Natural killer cell (primary cell): Measurements from ENCODE around the gene CLCNKA. TPM values are rescaled to one million over a fixed set of nuclear protein-coding genes. Genes with fewer than 3 reads are reported as not detected.
"Not testable (repeated sequence)": the region's sequence is repeated elsewhere in the genome, so short reads cannot be mapped to it uniquely, and the experiment has no call there.

ENCODE experiments used
- ATAC-seq, 3 donors: fragments of 150-1000 bp in 2 of 3; fragments of 200-7000 bp in 1 of 3; cut with Tn5 transposase; 1 replicate in 1 of 3; 2 replicates in 2 of 3; pipeline ENCODE4 v1.10.0; 2021; ENCODE audit warnings: mild to moderate bottlenecking in 2 of 3, moderate library complexity in 2 of 3
- DNase-seq, 2 donors: peaks; one replicate each; pipeline versions ENCODE4 v3.0.0 to v3.0.0-alpha.2; 2013 to 2021; ENCODE audit warnings: mixed read lengths in 1 of 2
- H3K27ac ChIP-seq: one replicate; pipeline ENCODE4 v1.5.1; 2013; ENCODE audit warnings: mild to moderate bottlenecking, low read length
- H3K27me3 ChIP-seq: one replicate; pipeline ENCODE4 v1.6.1; 2013; ENCODE audit warnings: low read length; ENCODE audit not compliant: control insufficient read depth, insufficient read depth
- H3K36me3 ChIP-seq: one replicate; pipeline ENCODE4 v1.6.1; 2013; ENCODE audit warnings: low read length; ENCODE audit not compliant: control insufficient read depth, insufficient read depth
- H3K4me1 ChIP-seq: one replicate; pipeline ENCODE4 v1.6.1; 2013; ENCODE audit warnings: low read length; ENCODE audit not compliant: control insufficient read depth, insufficient read depth
- H3K4me3 ChIP-seq: one replicate; pipeline ENCODE4 v1.5.1; 2013; ENCODE audit warnings: low read length
- H3K9me3 ChIP-seq: one replicate; pipeline ENCODE4 v1.6.1; 2013; ENCODE audit warnings: low read length; ENCODE audit not compliant: control insufficient read depth, insufficient read depth
- H3K27ac Mint-ChIP-seq, 2 donors: one replicate each; pipeline ENCODE4 v1.8.0; 2022; ENCODE audit warnings: mild to moderate bottlenecking in 2 of 2, mixed read lengths in 2 of 2, moderate library complexity in 1 of 2
- H3K27me3 Mint-ChIP-seq, 2 donors: one replicate each; pipeline ENCODE4 v1.8.0; 2022; ENCODE audit warnings: low read depth in 2 of 2, mixed read lengths in 2 of 2
- H3K36me3 Mint-ChIP-seq: one replicate; pipeline ENCODE4 v1.8.0; 2022; ENCODE audit warnings: mixed read lengths
- H3K4me1 Mint-ChIP-seq, 2 donors: one replicate each; pipeline ENCODE4 v1.8.0; 2022; ENCODE audit warnings: mixed read lengths in 2 of 2
- H3K4me3 Mint-ChIP-seq: one replicate; pipeline ENCODE4 v1.8.0; 2022; ENCODE audit warnings: mild to moderate bottlenecking, moderate library complexity, mixed read lengths
- H3K9me3 Mint-ChIP-seq, 2 donors: one replicate each; pipeline ENCODE4 v1.8.0; 2022; ENCODE audit warnings: mixed read lengths in 2 of 2
- WGBS: methylation state at CpG from one replicate; pipeline ENCODE4 v1.1.7; 2013; ENCODE audit warnings: missing lambda C conversion rate; ENCODE audit not compliant: insufficient coverage; 5-methylcytosine and 5-hydroxymethylcytosine counted together
- intact Hi-C: fragments of 100-400 bp; cut with micrococcal nuclease; formaldehyde crosslinking; loops from one replicate; pipeline ENCODE4 v1.14.2; 2022
- total RNA-seq, 4 donors: library from RNA; stranded (reverse); fragments of 120-200 nt in 1 of 4; gene quantifications; one replicate each; pipeline versions ENCODE4 v1.2.3 to v1.2.4, GENCODE V29; 2013 to 2022
- TF ChIP-seq, protein P1 (sequence below): fragments of 200-600 bp; IDR thresholded peaks from one replicate; pipeline ENCODE4 v1.8.0; 2022; ENCODE audit warnings: antibody characterized with exemption

The CLCNKA gene
- total RNA-seq, 3 donors from 2014 or later (not counting 1 experiment from before 2014, with no cell fraction given) = 0.16 to 0.33 TPM; not detected in 1

DNA sequence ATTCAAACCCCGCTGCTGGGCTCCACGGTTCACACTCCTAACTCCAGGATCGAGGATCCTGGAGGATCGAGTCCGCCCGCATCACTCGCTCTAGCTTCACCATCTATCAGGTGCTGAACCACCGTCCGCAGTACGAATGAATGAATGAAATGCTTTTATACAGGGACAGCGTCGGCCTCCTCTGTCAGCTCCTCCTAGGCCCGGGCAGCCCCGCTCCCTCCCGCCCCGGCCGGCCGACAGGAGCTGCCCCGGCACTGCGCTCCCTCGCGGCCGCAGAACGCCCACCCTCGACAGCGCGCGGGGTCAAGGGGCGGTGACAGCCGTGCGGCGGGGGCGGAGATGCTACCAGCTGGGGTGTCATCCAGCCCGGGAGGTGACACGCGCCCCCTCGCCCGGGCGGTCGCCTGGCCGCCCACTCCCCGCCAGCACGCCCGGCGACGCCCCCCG lies 46.5 kb upstream of the CLCNKA start:
- peak; percentile 71 to 75 for DNase-seq
- intact Hi-C loops = loop anchor here (5.0 kb wide), 1 partner anchor 128 kb away; the partner anchor contains the start of gene SPEN
- peaks cover 13% of the 10 kb centered on the region for H3K4me1 ChIP-seq
- TF ChIP-seq, protein P1, sequence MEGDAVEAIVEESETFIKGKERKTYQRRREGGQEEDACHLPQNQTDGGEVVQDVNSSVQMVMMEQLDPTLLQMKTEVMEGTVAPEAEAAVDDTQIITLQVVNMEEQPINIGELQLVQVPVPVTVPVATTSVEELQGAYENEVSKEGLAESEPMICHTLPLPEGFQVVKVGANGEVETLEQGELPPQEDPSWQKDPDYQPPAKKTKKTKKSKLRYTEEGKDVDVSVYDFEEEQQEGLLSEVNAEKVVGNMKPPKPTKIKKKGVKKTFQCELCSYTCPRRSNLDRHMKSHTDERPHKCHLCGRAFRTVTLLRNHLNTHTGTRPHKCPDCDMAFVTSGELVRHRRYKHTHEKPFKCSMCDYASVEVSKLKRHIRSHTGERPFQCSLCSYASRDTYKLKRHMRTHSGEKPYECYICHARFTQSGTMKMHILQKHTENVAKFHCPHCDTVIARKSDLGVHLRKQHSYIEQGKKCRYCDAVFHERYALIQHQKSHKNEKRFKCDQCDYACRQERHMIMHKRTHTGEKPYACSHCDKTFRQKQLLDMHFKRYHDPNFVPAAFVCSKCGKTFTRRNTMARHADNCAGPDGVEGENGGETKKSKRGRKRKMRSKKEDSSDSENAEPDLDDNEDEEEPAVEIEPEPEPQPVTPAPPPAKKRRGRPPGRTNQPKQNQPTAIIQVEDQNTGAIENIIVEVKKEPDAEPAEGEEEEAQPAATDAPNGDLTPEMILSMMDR = no peak
- peak overlapping the region; percentile 54 for H3K27ac ChIP-seq
- WGBS = under 1% methylated on average over 47 of the region's 47 CpGs
- peak; percentile 79 to 82 (median 82) for ATAC-seq
- H3K27me3 ChIP-seq = no peaks in the 10 kb centered on the region
- peaks cover 11% of the 10 kb centered on the region for H3K36me3 ChIP-seq
- peaks cover 2 to 4% of the 10 kb centered on the region in 2 donors for H3K9me3 Mint-ChIP-seq
- peak overlapping the region; percentile 95 for H3K4me3 Mint-ChIP-seq
- H3K36me3 Mint-ChIP-seq = peaks cover 18% of the 10 kb centered on the region
- H3K4me3 ChIP-seq = peak overlapping the region; percentile 79
- peaks cover 3% of the 10 kb centered on the region for H3K9me3 ChIP-seq
- no peaks in the 10 kb centered on the region for H3K27me3 Mint-ChIP-seq
- peak overlapping the region; percentile 87 to 92 for H3K27ac Mint-ChIP-seq
- H3K4me1 Mint-ChIP-seq = peaks cover 22 to 34% of the 10 kb centered on the region in 2 donors

DNA sequence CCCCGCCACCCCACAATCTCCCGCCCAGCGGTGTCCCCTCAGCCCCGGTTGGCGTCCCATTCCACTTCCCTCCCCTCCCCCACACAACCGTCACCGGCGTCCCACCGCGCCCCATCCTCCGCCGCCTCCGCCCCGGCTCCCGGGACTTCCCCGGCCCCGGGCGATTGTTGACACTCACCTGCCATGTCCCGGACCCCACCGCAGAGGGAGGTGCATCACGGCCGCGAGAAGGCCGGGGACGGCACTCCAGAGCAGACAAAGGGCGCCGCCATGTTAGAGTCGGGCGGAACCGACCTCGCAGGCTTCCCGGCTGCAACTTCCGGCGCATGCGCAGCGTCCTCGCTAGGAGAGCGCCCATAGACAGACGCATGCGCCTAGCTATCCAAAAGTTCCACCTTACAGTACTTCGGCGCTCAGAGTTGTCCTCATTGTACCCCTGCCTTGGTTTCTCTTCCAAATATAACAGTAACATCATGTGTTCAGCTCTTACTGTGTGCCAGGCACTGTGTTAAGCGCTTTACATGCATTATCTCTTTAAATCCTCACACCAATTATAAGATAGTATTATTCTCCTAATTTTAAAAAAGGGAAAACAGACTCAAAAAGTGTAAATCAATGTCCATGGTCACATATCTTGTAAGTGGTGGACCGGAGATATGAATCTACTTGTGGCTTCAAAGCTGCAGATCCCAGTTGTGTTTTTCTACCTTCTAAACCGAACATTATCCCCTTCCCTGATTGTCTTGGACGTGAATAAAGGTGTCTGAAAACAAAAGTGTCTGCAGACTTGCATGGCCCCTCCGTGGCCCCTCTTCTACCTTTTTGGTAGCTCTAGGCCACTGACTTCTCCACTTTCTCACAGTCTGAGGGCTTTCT lies 45.8 kb upstream of the CLCNKA start, which contains the start of gene ZBTB17:
TSS of gene ZBTB17 (minus strand) at position 297 of the 876 bp plus-strand sequence. CDS start 27,606 bp downstream, outside the sequence.
- DNase-seq = peak; percentile 95 to 99
- intact Hi-C loops = loop anchor here (1.0 to 5.0 kb wide), 2 partner anchors 27 to 129 kb away; partner anchors contain the start of gene SPEN
- H3K9me3 Mint-ChIP-seq = peaks cover 2 to 4% of the 10 kb centered on the region in 2 donors
- peaks cover 18% of the 10 kb centered on the region for H3K36me3 Mint-ChIP-seq
- ATAC-seq = peak; percentile 88 to 93 (median 88)
- TF ChIP-seq, protein P1 = no peak
- peaks cover 13% of the 10 kb centered on the region for H3K4me1 ChIP-seq
- WGBS = 7% methylated on average over 46 of the region's 47 CpGs
- peak within 1 kb of the TSS; percentile 73 for H3K27ac ChIP-seq
- no peaks in the 10 kb centered on the region for H3K27me3 ChIP-seq
- peak within 1 kb of the TSS; percentile 95 for H3K4me3 Mint-ChIP-seq
- no peaks in the 10 kb centered on the region for H3K27me3 Mint-ChIP-seq
- H3K27ac Mint-ChIP-seq = peak within 1 kb of the TSS; percentile 87 to 92
- peaks cover 3% of the 10 kb centered on the region for H3K9me3 ChIP-seq
- H3K36me3 ChIP-seq = peaks cover 9% of the 10 kb centered on the region
- H3K4me3 ChIP-seq = peak within 1 kb of the TSS; percentile 79
- H3K4me1 Mint-ChIP-seq = peaks cover 22 to 34% of the 10 kb centered on the region in 2 donors

DNA sequence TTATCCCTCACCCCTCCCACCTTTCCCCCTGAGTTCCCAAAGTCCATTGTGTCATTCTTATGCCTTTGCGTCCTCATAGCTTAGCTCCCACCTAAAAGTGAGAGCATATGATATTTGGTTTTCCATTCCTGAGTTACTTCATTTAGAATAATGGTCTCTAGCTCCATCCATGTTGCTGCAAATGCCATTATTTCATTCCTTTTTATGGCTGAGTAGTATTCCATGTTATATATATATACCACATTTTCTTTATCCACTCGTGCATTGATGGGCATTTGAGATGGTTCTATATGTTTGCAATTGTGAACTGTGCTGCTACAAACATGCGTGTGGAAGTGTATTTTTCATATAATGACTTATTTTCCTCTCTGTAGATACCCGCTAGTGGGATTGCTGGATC lies 43.9 kb upstream of the CLCNKA start:
- DNase-seq, ATAC-seq, H3K36me3 ChIP-seq, H3K4me3 ChIP-seq, H3K27me3 Mint-ChIP-seq, H3K27ac Mint-ChIP-seq, H3K9me3 Mint-ChIP-seq, H3K36me3 Mint-ChIP-seq, H3K27me3 ChIP-seq, H3K9me3 ChIP-seq, H3K27ac ChIP-seq: not testable (repeated sequence)
- no CpG with 5 or more reads among the region's 4 CpGs for WGBS
- peaks cover 13% of the 10 kb centered on the region for H3K4me1 ChIP-seq
- intact Hi-C loops = loop anchor here (5.0 kb wide), 1 partner anchor 131 kb away; the partner anchor contains the start of gene SPEN
- Mint-ChIP-seq H3K4me3 (peak overlapping the region; percentile 42), H3K4me1 (peaks cover 16 to 28% of the 10 kb centered on the region in 2 donors)

DNA sequence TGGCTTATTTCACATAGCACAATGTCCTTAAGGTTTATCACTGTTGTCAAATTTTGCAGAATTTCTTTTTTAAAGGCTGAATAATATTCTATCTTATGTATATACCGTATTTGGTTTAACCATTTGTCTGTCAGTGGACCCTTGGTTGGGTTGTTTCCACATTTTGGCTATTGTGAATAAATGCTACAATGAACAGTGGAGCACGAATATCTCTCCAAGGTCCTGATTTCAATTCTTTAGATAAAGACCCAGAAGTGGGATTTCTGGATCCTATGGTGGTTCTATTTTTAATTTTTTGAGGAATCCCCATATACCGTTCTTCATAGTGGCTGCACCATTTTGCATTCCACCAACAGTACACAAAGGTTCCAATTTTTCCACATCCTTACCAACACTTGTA lies 40.2 kb upstream of the CLCNKA start:
- DNase-seq (no peak), ATAC-seq (no peak)
- peaks cover 2% of the 10 kb centered on the region for H3K36me3 Mint-ChIP-seq
- no peak overlapping the region for H3K4me3 Mint-ChIP-seq
- 92% methylated on average over 3 of the region's 3 CpGs for WGBS
- peaks cover 2% of the 10 kb centered on the region in 2 donors for H3K4me1 Mint-ChIP-seq
- no peaks in the 10 kb centered on the region for H3K27me3 ChIP-seq
- intact Hi-C loops = no loop called here
- H3K27me3 Mint-ChIP-seq = peaks cover 0 to 3% of the 10 kb centered on the region in 2 donors
- TF ChIP-seq, protein P1 = no peak
- H3K4me1 ChIP-seq = no peaks in the 10 kb centered on the region
- no peak overlapping the region for H3K27ac Mint-ChIP-seq
- H3K4me3 ChIP-seq = no peak overlapping the region
- H3K36me3 ChIP-seq = no peaks in the 10 kb centered on the region
- H3K9me3 ChIP-seq = no peaks in the 10 kb centered on the region
- H3K9me3 Mint-ChIP-seq = peaks cover under 1% of the 10 kb centered on the region in 2 donors
- no peak overlapping the region for H3K27ac ChIP-seq
